Head of caudate nucleus (tissue), 42 donors: ENCODE measurements around the gene EEF1AKMT4.
A peak's percentile ranks its signal among the peaks of the same experiment; 100 is the strongest.
"Not testable (repeated sequence)": the region's sequence is repeated elsewhere in the genome, so short reads cannot be mapped to it uniquely, and the experiment has no call there.

ENCODE experiments used
- DNase-seq, 42 donors: peaks; one replicate each; pipeline versions ENCODE4 v3.0.0 to v3.0.0-alpha.2; 2020 to 2021; ENCODE audit warnings: mixed read lengths in 7 of 42
- intact Hi-C: fragments of 100-400 bp; cut with DNase I; formaldehyde crosslinking; loops from one replicate; pipeline ENCODE4 v1.15.0; 2022

Gene EEF1AKMT4

GRCh38 chr3:184257083-184257915 lies 7.8 kb downstream of the EEF1AKMT4 start:
- DNase-seq = peak in 36 of 42 donors; percentile 19 to 81 (median 53)
- intact Hi-C loops = loop anchor here (5.0 kb wide), 1 partner anchor 35 kb away; no protein-coding TSS in a partner anchor

GRCh38 chr3:184258926-184259325 lies 9.5 kb downstream of the EEF1AKMT4 start:
- intact Hi-C loops = loop anchor here (5.0 kb wide), 1 partner anchor 33 kb away; no protein-coding TSS in a partner anchor
- no peak for DNase-seq

DNA sequence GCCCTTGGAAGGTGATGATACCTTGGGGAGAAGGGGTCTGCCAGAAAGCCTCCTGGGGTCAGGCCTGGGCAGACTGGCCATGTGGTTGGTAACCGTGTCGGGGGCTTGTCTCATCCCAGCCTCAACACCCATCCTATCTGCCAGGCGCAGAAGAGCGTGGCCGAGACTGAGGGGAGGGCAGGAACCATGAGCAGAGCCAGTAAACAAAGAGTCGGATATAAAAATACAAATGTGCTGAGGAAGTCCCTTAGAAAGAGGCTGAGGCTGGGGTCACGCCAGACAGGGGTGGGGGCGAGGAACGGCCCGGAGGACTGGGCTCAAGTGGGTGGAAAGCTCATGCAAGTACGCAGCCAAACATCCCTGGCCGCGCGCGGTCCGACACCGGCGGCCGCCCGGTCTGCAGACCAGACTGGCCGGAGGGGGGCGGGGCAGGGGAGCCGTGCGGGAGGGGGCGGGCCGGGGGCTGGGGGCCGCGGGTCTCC lies 10.0 kb downstream of the EEF1AKMT4 start:
- no peak for DNase-seq
- intact Hi-C loops = loop anchor here (5.0 kb wide), 1 partner anchor 33 kb away; no protein-coding TSS in a partner anchor

- intact Hi-C loops = loop anchor here (5.0 kb wide), 1 partner anchor 32 kb away; no protein-coding TSS in a partner anchor
- peak in 22 of 42 donors; percentile 23 to 76 (median 55) for DNase-seq
These were observed 10.6 kb downstream of the EEF1AKMT4 start for GRCh38 chr3:184259878-184260723.

DNA sequence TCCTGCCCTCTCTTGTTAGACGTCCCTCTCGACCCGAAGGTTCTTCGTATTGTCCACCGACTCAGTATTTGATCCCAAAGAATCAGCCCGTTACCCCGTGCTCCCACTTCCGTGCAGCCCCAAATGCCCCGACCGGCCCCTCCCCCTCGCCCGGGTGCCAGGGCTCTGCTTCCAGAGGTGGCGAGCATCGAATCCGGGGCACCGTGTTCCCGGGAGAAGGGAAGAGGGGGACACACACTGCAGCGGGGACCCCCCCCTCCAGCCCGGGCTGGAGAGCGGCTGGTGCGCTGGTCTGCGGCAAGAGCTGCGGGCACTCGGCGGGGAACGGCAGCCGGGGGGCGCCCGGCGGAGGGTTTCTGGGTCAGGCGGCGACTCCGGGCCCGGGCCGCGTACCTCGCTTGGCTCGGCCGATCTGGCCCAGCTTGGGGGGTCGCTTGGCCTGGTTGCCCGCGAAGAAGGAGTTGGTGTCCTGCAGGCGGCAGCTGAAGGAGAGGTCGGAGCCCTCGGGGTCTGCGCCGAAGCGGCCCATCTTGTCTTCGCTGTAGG lies 11.3 kb downstream of the EEF1AKMT4 start:
- DNase-seq = peak in 1 of 42 donors; percentile 39
- intact Hi-C loops = no loop called here

DNA sequence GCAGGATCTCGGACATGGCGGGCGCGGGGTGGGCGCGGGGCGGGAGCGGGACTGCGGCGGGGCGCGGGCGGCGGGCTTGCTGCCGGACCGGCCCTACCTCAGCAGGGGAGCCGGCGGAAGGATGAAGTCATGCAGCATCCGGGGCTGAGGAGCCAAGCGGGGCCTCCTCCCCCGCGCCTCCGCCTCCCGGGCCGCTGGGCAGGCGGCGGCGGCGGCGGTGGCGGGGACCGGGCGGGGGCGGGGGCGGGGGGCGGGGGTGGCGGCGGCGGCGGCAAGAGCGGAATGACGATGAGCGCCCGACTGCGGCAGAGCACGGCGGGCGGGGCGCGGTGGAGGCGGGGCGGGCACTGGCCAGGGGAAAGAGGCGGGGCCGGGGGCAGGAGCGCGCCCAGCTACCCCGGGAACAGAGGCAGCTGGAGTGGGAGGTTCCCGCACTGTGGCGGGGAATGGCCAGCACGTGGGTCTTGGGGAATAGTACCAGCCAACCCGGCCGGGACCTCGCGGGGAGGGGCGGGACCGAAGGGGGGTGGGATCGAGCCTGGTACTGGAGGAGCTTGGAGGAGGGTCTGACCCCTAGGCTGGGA lies 11.9 kb downstream of the EEF1AKMT4 start, which contains the start of gene CAMK2N2:
CAMK2N2 (minus strand) TSS at position 284 of the 584 bp plus-strand sequence; CDS start at position 16, 268 bp downstream.
- DNase-seq = peak in 37 of 42 donors; percentile 39 to 84 (median 60)
- intact Hi-C loops = no loop called here

GRCh38 chr3:184261854-184262763 lies 12.6 kb downstream of the EEF1AKMT4 start:
- peak in 1 of 42 donors; percentile 48 for DNase-seq
- intact Hi-C loops = no loop called here

GRCh38 chr3:184262764-184263179 lies 13.3 kb downstream of the EEF1AKMT4 start:
- intact Hi-C loops = no loop called here
- DNase-seq = no peak

GRCh38 chr3:184267249-184267648 lies 17.8 kb downstream of the EEF1AKMT4 start:
- intact Hi-C loops, DNase-seq: not testable (repeated sequence)

DNA sequence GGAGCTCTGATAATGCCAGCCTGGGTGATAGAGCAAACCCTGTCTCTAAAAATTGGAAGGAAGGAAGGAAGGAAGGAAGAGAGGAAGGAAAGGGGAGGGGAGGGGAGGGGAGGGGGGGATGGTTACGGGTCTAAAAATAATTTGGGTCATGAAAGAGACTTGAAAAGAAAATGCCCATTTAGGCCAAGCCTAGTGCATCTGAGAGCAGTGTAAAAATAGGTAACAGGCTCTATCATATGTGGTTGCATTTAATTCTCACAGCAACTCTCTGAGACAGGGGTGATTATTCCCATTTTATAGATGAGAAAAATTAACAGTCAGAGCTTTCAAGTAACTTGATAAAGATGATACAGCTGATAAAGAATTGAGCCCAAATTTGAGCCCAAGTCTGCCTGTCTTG lies 22.8 kb downstream of the EEF1AKMT4 start:
- intact Hi-C loops = no loop called here
- DNase-seq = no peak

- DNase-seq = no peak
- intact Hi-C loops = no loop called here
These were observed 25.9 kb downstream of the EEF1AKMT4 start for GRCh38 chr3:184275381-184275701.

DNA sequence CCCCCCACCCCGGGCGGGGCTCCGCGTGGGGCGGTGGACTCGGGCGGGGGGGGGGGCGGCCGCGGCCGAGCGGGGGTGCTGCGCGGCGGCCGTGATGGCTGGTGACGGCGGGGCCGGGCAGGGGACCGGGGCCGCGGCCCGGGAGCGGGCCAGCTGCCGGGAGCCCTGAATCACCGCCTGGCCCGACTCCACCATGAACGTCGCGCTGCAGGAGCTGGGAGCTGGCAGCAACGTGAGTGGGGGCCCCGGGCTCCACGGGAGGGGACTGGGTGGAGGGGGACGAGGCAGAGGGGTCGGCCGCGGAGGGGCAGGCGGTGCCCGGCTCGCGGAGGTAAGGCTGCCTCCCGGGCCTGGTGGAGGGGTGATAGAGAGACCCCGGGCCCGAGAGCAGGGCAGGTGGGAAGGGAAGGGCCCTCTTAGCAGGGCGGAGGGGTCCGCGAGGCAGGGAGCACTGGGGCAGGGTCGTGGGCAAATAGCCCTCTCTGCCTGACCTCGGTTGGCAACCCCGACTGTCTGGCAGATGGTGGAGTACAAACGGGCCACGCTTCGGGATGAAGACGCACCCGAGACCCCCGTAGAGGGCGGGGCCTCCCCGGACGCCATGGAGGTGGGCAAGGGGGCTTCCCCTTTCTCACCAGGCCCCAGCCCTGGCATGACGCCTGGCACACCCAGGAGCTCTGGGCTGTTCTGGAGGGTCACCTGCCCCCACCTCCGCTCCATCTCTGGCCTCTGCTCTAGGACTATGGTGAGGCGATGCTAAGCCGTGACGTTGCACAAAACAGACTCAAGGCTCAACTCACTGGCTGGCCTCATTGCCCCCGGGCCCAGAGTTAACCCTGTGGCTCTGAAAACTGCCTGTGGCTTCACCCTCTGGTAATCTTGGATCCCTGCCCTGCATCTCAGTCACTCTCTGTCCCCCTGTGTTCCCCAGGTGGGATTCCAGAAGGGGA lies 26.8 kb downstream of the EEF1AKMT4 start, which contains the start of gene ECE2:
ECE2 (plus strand) TSS at position 62 of the 950 bp plus-strand sequence; CDS start at position 194, 132 bp downstream.
- peak in 10 of 42 donors; percentile 21 to 66 (median 34) for DNase-seq
- intact Hi-C loops = no loop called here

DNA sequence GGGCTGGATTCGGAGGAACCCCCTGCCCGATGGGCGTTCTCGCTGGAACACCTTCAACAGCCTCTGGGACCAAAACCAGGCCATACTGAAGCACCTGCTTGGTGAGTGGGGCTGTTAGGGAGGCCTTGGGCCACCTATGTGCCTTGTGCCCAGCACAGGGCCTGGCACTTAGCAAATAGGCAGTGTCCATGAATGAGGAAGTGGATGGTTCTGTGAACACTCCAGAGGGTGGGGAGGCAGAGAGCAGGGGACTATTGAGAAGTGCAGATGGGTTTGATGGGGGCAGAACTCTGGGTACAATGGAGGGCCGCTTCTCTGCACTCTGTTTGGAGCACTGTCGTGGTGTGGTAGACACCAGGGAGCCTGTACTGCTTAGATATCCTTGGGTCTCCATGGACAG lies 27.9 kb downstream of the EEF1AKMT4 start:
- intact Hi-C loops = no loop called here
- no peak for DNase-seq

DNA sequence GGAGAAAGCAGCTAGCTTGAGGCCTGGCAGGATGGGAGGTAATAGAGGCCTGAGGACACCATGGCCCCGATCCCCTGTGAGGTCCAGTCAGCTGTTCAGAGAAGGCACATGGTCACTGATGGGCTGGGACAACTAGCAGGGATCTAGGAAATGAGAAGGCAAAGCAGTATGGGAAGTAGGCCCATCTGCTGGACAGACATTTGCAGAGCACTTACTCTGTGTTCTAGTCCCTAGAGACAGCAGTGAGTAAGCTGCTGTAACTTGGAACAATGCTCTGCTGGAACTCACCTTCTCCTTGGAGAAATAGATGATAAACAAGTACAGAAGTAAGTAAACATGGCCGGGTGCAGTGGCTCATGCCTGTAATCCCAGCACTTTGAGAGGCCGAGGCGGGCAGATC lies 33.5 kb downstream of the EEF1AKMT4 start:
- no peak for DNase-seq
- intact Hi-C loops = no loop called here

DNA sequence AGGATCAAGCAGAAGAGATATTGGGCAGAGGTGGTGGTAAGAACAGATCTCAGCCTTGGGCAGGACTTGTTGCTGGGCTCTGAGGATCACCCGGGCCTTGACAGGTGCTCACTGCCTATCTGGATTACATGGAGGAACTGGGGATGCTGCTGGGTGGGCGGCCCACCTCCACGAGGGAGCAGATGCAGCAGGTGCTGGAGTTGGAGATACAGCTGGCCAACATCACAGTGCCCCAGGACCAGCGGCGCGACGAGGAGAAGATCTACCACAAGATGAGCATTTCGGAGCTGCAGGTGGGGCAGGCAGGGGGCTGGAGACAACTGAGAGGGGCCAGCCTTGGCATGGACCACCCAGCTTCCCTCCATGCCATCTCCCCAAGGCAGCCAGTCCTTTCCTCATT lies 34.2 kb downstream of the EEF1AKMT4 start:
- intact Hi-C loops = no loop called here
- no peak for DNase-seq

DNA sequence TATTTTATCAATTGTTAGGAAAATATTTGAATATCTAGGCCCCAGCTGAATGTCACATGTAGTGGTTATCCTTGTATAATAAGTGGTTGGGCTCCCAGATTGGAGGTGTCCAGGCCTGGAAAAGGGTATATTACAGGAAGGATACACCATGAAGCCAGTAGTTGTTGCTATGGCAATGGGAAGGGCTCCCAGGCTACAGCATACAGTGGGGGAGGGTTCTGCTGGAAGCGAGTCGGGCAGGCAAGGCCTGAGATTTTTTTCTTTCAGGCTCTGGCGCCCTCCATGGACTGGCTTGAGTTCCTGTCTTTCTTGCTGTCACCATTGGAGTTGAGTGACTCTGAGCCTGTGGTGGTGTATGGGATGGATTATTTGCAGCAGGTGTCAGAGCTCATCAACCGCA lies 35.2 kb downstream of the EEF1AKMT4 start:
- DNase-seq = peak in 32 of 42 donors; percentile 19 to 79 (median 44)
- intact Hi-C loops = no loop called here
